KMS-11 (cell line): ENCODE measurements around the gene STIL.

Source experiments
- H2AFZ ChIP-seq: fragments of 200-600 bp; sonication (generic); 2 replicates; pipeline ENCODE4 v1.6.1; 2016; ENCODE audit warnings: antibody characterized with exemption, mixed run types, low read depth
- H3K27ac ChIP-seq: fragments of 200-600 bp; sonication (generic); 2 replicates; pipeline ENCODE4 v1.6.1; 2016; ENCODE audit warnings: mild to moderate bottlenecking, mixed run types
- H3K27me3 ChIP-seq: fragments of 200-600 bp; sonication (generic); 2 replicates; pipeline ENCODE4 v1.6.1; 2017; ENCODE audit warnings: mild to moderate bottlenecking, low read depth, mixed run types, moderate library complexity; ENCODE audit not compliant: insufficient read depth
- H3K36me3 ChIP-seq: fragments of 200-600 bp; sonication (generic); 2 replicates; pipeline ENCODE4 v1.6.1; 2017; ENCODE audit warnings: mild to moderate bottlenecking, mixed run types; ENCODE audit not compliant: insufficient read depth
- H3K4me1 ChIP-seq: fragments of 200-600 bp; sonication (generic); 2 replicates; pipeline ENCODE4 v1.6.1; 2016; ENCODE audit warnings: mild to moderate bottlenecking, low read depth, mixed run types; ENCODE audit not compliant: poor library complexity, severe bottlenecking
- H3K4me2 ChIP-seq: fragments of 200-600 bp; sonication (generic); 2 replicates; pipeline ENCODE4 v1.7.0; 2016; ENCODE audit warnings: mild to moderate bottlenecking, mixed run types
- H3K4me3 ChIP-seq: fragments of 200-600 bp; sonication (generic); IDR thresholded peaks from 2 replicates; pipeline ENCODE4 v1.6.1; 2017; ENCODE audit warnings: low read depth, low read length, mixed read lengths; ENCODE audit not compliant: insufficient read depth
- H3K79me2 ChIP-seq: fragments of 200-600 bp; sonication (generic); 2 replicates; pipeline ENCODE4 v1.6.1; 2016; ENCODE audit warnings: low read depth, mixed run types; ENCODE audit not compliant: insufficient read depth
- H3K9ac ChIP-seq: fragments of 200-600 bp; sonication (generic); 2 replicates; pipeline ENCODE4 v1.6.1; 2016; ENCODE audit warnings: mild to moderate bottlenecking, mixed run types
- H4K20me1 ChIP-seq: fragments of 200-600 bp; sonication (generic); 2 replicates; pipeline ENCODE4 v1.6.1; 2016; ENCODE audit warnings: mild to moderate bottlenecking, mixed run types; ENCODE audit not compliant: insufficient read depth
- TF ChIP-seq, protein P1 (sequence below): fragments of 200-600 bp; sonication (generic); conservative IDR thresholded peaks from 2 replicates; pipeline ENCODE4 v1.6.1; 2017; ENCODE audit warnings: low read depth, mild to moderate bottlenecking, antibody characterized with exemption, low read length, moderate library complexity, mixed read lengths

The STIL gene

DNA sequence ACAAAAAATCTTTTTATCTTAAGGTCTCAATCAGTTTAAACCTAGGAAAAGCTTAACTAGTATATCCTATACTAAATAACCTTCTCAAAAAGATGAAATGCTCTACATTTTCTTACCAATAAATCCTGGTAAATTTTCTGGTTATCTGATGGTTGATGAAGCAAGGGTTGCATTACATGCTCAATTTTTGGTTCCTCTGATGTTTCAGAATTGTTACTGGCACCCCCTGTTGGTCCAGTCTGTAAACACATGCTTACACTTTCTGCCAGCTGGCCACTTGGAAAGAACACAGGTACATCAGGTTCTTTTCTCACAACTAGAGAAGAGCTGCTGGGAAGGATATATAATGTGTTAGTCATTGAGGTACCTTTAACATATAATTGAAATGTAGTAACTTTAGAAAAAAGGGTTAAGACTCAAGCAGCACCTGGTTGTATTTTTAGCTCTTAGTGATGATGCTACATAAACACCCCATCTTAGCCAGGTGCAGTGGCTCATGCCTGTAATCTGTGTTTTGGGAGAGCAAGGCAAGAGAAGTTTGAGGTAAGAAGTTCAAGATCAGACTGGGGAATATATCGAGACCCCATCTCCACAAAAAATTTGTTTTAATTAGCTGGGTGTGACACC, 51.0 kb downstream of the STIL start:
- TF ChIP-seq, protein P1, sequence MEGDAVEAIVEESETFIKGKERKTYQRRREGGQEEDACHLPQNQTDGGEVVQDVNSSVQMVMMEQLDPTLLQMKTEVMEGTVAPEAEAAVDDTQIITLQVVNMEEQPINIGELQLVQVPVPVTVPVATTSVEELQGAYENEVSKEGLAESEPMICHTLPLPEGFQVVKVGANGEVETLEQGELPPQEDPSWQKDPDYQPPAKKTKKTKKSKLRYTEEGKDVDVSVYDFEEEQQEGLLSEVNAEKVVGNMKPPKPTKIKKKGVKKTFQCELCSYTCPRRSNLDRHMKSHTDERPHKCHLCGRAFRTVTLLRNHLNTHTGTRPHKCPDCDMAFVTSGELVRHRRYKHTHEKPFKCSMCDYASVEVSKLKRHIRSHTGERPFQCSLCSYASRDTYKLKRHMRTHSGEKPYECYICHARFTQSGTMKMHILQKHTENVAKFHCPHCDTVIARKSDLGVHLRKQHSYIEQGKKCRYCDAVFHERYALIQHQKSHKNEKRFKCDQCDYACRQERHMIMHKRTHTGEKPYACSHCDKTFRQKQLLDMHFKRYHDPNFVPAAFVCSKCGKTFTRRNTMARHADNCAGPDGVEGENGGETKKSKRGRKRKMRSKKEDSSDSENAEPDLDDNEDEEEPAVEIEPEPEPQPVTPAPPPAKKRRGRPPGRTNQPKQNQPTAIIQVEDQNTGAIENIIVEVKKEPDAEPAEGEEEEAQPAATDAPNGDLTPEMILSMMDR = peak; percentile 75
- H3K9ac ChIP-seq = no peak overlapping the region
- no peaks in the 10 kb centered on the region for H3K36me3 ChIP-seq
- H2AFZ ChIP-seq = no peak overlapping the region
- no peaks in the 10 kb centered on the region for H4K20me1 ChIP-seq
- no peak overlapping the region for H3K4me2 ChIP-seq
- no peak overlapping the region for H3K27ac ChIP-seq
- H3K27me3 ChIP-seq = no peaks in the 10 kb centered on the region
- H3K4me3 ChIP-seq = no peak overlapping the region
- no peaks in the 10 kb centered on the region for H3K79me2 ChIP-seq
- peaks cover 3% of the 10 kb centered on the region for H3K4me1 ChIP-seq

DNA sequence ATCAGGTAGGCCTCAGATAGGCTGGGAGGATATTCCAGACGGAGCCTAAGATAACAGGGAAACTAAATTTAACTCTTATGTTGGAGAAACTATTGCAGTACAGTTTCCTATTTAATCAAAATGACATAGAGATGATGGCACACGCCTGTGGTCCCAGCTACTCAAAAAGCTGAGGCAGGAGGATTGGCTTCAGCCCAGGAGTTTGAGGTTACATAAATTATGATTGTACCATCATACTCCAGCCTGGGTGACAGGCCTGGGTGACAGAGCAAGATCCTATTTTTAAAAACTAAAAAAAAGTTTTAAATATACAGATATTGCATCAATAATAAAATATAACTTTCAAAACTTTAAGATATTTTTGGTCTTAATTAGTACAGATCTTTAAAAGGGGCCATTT, 56.7 kb downstream of the STIL start:
- no peaks in the 10 kb centered on the region for H3K27me3 ChIP-seq
- TF ChIP-seq, protein P1 = no peak
- H3K79me2 ChIP-seq = no peaks in the 10 kb centered on the region
- no peak overlapping the region for H3K9ac ChIP-seq
- no peaks in the 10 kb centered on the region; the same call in 1 of the 2 replicates for H3K36me3 ChIP-seq
- H3K4me1 ChIP-seq = no peaks in the 10 kb centered on the region
- H3K4me2 ChIP-seq = no peak overlapping the region
- H3K4me3 ChIP-seq = no peak overlapping the region
- no peak overlapping the region for H3K27ac ChIP-seq
- H4K20me1 ChIP-seq = no peaks in the 10 kb centered on the region
- no peak overlapping the region for H2AFZ ChIP-seq

DNA sequence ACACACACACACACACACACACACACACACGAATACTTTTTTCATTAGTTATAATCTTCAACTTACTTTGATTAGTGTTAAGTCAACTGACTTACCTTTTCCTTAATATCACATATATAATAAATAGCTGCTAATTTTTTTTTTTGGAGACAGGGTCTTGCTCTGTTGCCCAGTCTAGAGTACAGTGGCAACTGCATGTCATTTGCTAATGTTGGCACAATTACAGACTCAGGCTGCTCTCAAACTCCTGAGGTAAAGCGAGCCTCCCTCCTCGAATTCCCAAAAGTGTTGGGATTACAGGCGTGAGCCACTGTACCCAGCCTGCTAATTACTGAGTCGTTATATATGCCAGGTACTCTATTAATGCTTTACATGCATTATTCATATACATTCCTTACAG, 61.2 kb downstream of the STIL start:
- Histone ChIP-seq H3K4me1 (no peaks in the 10 kb centered on the region), H3K27ac (no peak overlapping the region), H3K9ac (no peak overlapping the region), H4K20me1 (no peaks in the 10 kb centered on the region), H3K79me2 (no peaks in the 10 kb centered on the region), H3K27me3 (no peaks in the 10 kb centered on the region), H3K4me2 (no peak overlapping the region), H3K36me3 (no peaks in the 10 kb centered on the region; the same call in 1 of the 2 replicates), H3K4me3 (no peak overlapping the region), H2AFZ (no peak overlapping the region)
- TF ChIP-seq, protein P1 = no peak

DNA sequence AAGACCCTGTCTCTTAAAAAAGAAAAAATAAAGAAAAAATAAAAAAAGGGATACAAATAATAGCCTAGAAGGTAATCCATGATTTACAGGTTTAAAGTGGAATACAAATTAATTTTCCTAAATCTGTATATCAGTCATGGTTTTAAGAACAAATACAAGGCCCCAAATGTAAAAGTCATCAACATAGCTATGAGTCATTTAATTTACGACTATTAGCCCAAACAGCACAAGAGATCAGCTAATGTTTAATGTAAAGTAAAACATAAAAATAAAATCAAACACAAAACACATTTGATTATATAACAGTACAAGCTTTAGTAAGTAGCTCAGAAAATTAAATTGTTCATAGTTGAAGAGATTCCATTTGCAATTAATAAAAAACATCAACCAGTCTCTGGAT, 61.6 kb downstream of the STIL start:
- no peaks in the 10 kb centered on the region for H3K79me2 ChIP-seq
- H2AFZ ChIP-seq = no peak overlapping the region
- H3K27me3 ChIP-seq = no peaks in the 10 kb centered on the region
- no peak overlapping the region for H3K4me2 ChIP-seq
- H3K4me1 ChIP-seq = no peaks in the 10 kb centered on the region
- no peaks in the 10 kb centered on the region for H4K20me1 ChIP-seq
- H3K27ac ChIP-seq = no peak overlapping the region
- H3K9ac ChIP-seq = no peak overlapping the region
- TF ChIP-seq, protein P1 = no peak
- H3K4me3 ChIP-seq = no peak overlapping the region
- H3K36me3 ChIP-seq = no peaks in the 10 kb centered on the region; the same call in 1 of the 2 replicates
